Heart left ventricle (tissue), 16 donors: ENCODE results near the gene JTB. TPM values are rescaled to one million over a fixed set of nuclear protein-coding genes. Genes with fewer than 3 reads are reported as not detected.

Experiments used
- ATAC-seq, 4 donors: fragments of 200-7000 bp; cut with Tn5 transposase; one replicate each; pipeline ENCODE4 v1.9.1; 2020 to 2022; ENCODE audit warnings: moderate library complexity in 4 of 4, mild to moderate bottlenecking in 3 of 4, moderate number of reproducible peaks in 1 of 4
- DNase-seq, 5 donors: peaks; one replicate each; pipeline ENCODE4 v3.0.0-alpha.2; 2020
- H3K27ac ChIP-seq, 12 donors: fragments of 200-600 bp; sonication (generic) in 4 of 12; one replicate each; pipeline versions ENCODE4 v1.5.0 to v1.8.0; 2016 to 2022; ENCODE audit warnings: mild to moderate bottlenecking in 2 of 12
- H3K27me3 ChIP-seq, 9 donors: fragments of 200-600 bp; sonication (generic) in 2 of 9; one replicate each; pipeline versions ENCODE4 v1.5.1 to v1.8.0; 2016 to 2022; ENCODE audit warnings: mild to moderate bottlenecking in 3 of 9
- H3K36me3 ChIP-seq, 9 donors: fragments of 200-600 bp; sonication (generic) in 2 of 9; one replicate each; pipeline versions ENCODE4 v1.5.0 to v1.8.0; 2018 to 2022; ENCODE audit warnings: mild to moderate bottlenecking in 2 of 9
- H3K4me1 ChIP-seq, 12 donors: fragments of 200-600 bp; sonication (generic) in 4 of 12; one replicate each; pipeline versions ENCODE4 v1.5.0 to v1.8.0; 2016 to 2022; ENCODE audit warnings: mild to moderate bottlenecking in 3 of 12
- H3K4me3 ChIP-seq, 12 donors: fragments of 200-600 bp; sonication (generic) in 4 of 12; one replicate each; pipeline versions ENCODE4 v1.5.0 to v1.8.0; 2017 to 2022; ENCODE audit warnings: mild to moderate bottlenecking in 9 of 12, moderate library complexity in 4 of 12
- H3K9me3 ChIP-seq, 12 donors: fragments of 200-600 bp; sonication (generic) in 4 of 12; one replicate each; pipeline versions ENCODE4 v1.5.0 to v1.8.0; 2016 to 2022; ENCODE audit warnings: mild to moderate bottlenecking in 1 of 12
- CTCF ChIP-seq, 12 donors: fragments of 200-600 bp; sonication (generic) in 4 of 12; IDR thresholded peaks; one replicate each; pipeline versions ENCODE4 v1.5.0 to v1.8.0; 2018 to 2022; ENCODE audit warnings: antibody characterized with exemption in 12 of 12, mild to moderate bottlenecking in 5 of 12
- POLR2A ChIP-seq, 2 donors: fragments of 450-650 bp; IDR thresholded peaks; one replicate each; pipeline ENCODE4 v1.6.1; 2017; ENCODE audit warnings: antibody characterized with exemption in 2 of 2, mild to moderate bottlenecking in 2 of 2, moderate library complexity in 2 of 2
- WGBS, 4 donors: extraction: QIAGEN DNeasy Blood & Tissue Kit in 2 of 4; methylation state at CpG; one replicate each; pipeline versions ENCODE4 v1.1.5 to v1.1.7; 2013 to 2018; 5-methylcytosine and 5-hydroxymethylcytosine counted together
- intact Hi-C, 10 donors: fragments of 100-400 bp; cut with DNase I; formaldehyde crosslinking; loops; one replicate each; pipeline versions ENCODE4 v1.11.1 to v1.14.2; 2022
- polyA plus RNA-seq, 2 donors: library from polyadenylated mRNA; stranded (reverse); fragments of 200-250 nt; gene quantifications; one replicate each; pipeline ENCODE4 v1.2.3, GENCODE V29; 2013
- total RNA-seq, 9 donors: library from RNA; depleted of rRNA in 2 of 9; stranded (reverse); fragments of >200 nt in 2 of 9; fragmentation: NEBNext Ultra II Directional in 3 of 9; extraction: Animal tissue kit (Norgen Biotek cat#: 25700) in 3 of 9; gene quantifications; one replicate each; pipeline versions ENCODE4 v1.1.0 to v1.2.4, GENCODE V29; 2016 to 2023
- donor health status: ischemic (EF 13 %, LVEDD 7.1; RV severe dilation, severe dysfunction).
- donor health status: healthy with polysubstance abuse.
- donor health status: DM: no; HTN: yes; CAD: no.
- donor health status: DM: no; HTN: no; CAD: no.
- donor health status: ischemic (EF 25% LVEDD 6.9; RV normal size, moderate dysfunction).
- donor health status: ischemic (EF 25% LVEDD 5.7; RV mildly dilated, moderate dysfunction).
- donor health status: healthy.
- donor health status: DM: yes; HTN: yes; CAD: no.
- donor health status: ischemic (EF 35%, LVEDD 5.7; RV mildly dilated, moderate dysfunction).
- donor health status: nonischemic (EF 11% LVEDD 7.7; RV severe dilation, severe dysfunction).
- donor health status: DM: yes; HTN: yes; CAD: no.
- donor health status: PGD.
- donor health status: ischemic (EF 29% LVEDD 5.4; RV normal size, mild dysfunction).
- donor health status: nonischemic (EF 23%, LVEDD 6.1; RV moderate dilation, normal function).

JTB gene
- total and polyA plus RNA-seq, 11 donors: 55.0 to 222 (median 85.8) TPM

GRCh38 chr1:153968972-153969371, 8.5 kb downstream of the JTB start:
- Histone ChIP-seq H3K36me3 (peaks cover 0 to 14% (median 11%) of the 10 kb centered on the region in 9 donors), H3K4me1 (peaks cover 0 to 51% (median 25%) of the 10 kb centered on the region in 12 donors), H3K4me3 (peak overlapping the region in 3 of 12 donors; percentile 64 to 78 (median 68)), H3K27me3 (no peaks in the 10 kb centered on the region), H3K9me3 (no peaks in the 10 kb centered on the region), H3K27ac (no peak overlapping the region)
- TF ChIP-seq POLR2A (IDR thresholded peaks at IDR 0.05) (no peak), CTCF (IDR thresholded peaks at IDR 0.05) (no peak)
- DNase-seq (no peak), ATAC-seq (no peak)
- intact Hi-C loops: loop anchor here in 1 of 10 donors (5.0 kb wide), 2 partner anchors 177 to 292 kb away; partner anchors contain the start of gene NPR1
- WGBS, 4 donors: 79 to 94% (median 91%) methylated on average over 2 of the region's 2 CpGs; no CpG with 5 or more reads in 1 of the 4 donors

- DNase-seq (no peak), ATAC-seq (no peak)
- no peaks in the 10 kb centered on the region for H3K27me3 ChIP-seq
- peak overlapping the region in 5 of 12 donors; percentile 30 to 96 (median 93) for H3K27ac ChIP-seq
- TF ChIP-seq POLR2A (IDR thresholded peaks at IDR 0.05): no peak
- TF ChIP-seq CTCF (IDR thresholded peaks at IDR 0.05): no peak
- H3K9me3 ChIP-seq: no peaks in the 10 kb centered on the region
- H3K4me1 ChIP-seq: peaks cover 0 to 53% (median 27%) of the 10 kb centered on the region in 12 donors
- peaks cover 0 to 9% (median 6%) of the 10 kb centered on the region in 9 donors for H3K36me3 ChIP-seq
- 4 to 9% (median 6%) methylated on average over 11 to 13 of the region's 13 CpGs for WGBS, 4 donors
- H3K4me3 ChIP-seq: peak overlapping the region in 11 of 12 donors; percentile 57 to 84 (median 65)
- intact Hi-C loops: loop anchor here in 1 of 10 donors (5.0 kb wide), 2 partner anchors 176 to 291 kb away; partner anchors contain the start of gene NPR1
Observed at GRCh38 chr1:153968408-153968807, 9.1 kb downstream of the JTB start.

- Histone ChIP-seq H3K27ac (peak overlapping the region; percentile 87 to 99 (median 95)), H3K4me3 (peak overlapping the region; percentile 42 to 84 (median 64)), H3K9me3 (no peaks in the 10 kb centered on the region), H3K4me1 (peaks cover 0 to 53% (median 29%) of the 10 kb centered on the region in 12 donors), H3K36me3 (peaks cover 0 to 4% (median 2%) of the 10 kb centered on the region in 9 donors), H3K27me3 (no peaks in the 10 kb centered on the region)
- ATAC-seq: no peak
- 2 to 7% (median 3%) methylated on average over 8 of the region's 8 CpGs for WGBS, 4 donors
- peak in 1 of 5 donors; percentile 49 for DNase-seq
- intact Hi-C loops: loop anchor here in 1 of 10 donors (1.0 to 5.0 kb wide), 3 partner anchors 9 to 291 kb away; partner anchors contain the start of genes JTB and NPR1
- no peak for TF ChIP-seq CTCF (IDR thresholded peaks at IDR 0.05)
Observed at GRCh38 chr1:153968000-153968363, 9.5 kb downstream of the JTB start.

GRCh38 chr1:153967107-153967999, 10.1 kb downstream of the JTB start, which contains the start of gene CREB3L4:
Gene CREB3L4, plus strand, starts transcription at chr1:153967902. Its CDS starts 624 bp downstream, at chr1:153968526.
- DNase-seq (peak; percentile 92 to 96 (median 94)), ATAC-seq (peak; percentile 85 to 89 (median 88))
- Histone ChIP-seq H3K4me3 (peak within 1 kb of the TSS; percentile 42 to 84 (median 64)), H3K27ac (peak within 1 kb of the TSS; percentile 87 to 99 (median 95)), H3K36me3 (no peaks in the 10 kb centered on the region), H3K27me3 (no peaks in the 10 kb centered on the region), H3K9me3 (no peaks in the 10 kb centered on the region), H3K4me1 (peaks cover 0 to 59% (median 34%) of the 10 kb centered on the region in 12 donors)
- intact Hi-C loops: loop anchor here in 1 of 10 donors (1.0 to 5.0 kb wide), 3 partner anchors 10 to 290 kb away; partner anchors contain the start of genes JTB and NPR1
- WGBS, 4 donors: 0 to 1% (median 0%) methylated on average over 45 to 60 of the region's 60 CpGs
- peak; percentile 18 to 65 (median 44) for TF ChIP-seq CTCF (IDR thresholded peaks at IDR 0.05)
- TF ChIP-seq POLR2A (IDR thresholded peaks at IDR 0.05): peak in 1 of 2 donors; percentile 86
